Left kidney (tissue), 8 donors: Measurements from ENCODE around the gene CCL4. TPM values are rescaled to one million over a fixed set of nuclear protein-coding genes. Genes with fewer than 3 reads are reported as not detected.
"Not testable (repeated sequence)": the region's sequence is repeated elsewhere in the genome, so short reads cannot be mapped to it uniquely, and the experiment has no call there.

Source experiments
- DNase-seq: peaks from one replicate; pipeline ENCODE4 v3.0.0-alpha.2; 2013
- long read RNA-seq, 8 donors: transcript quantifications; one replicate each; lab custom pipeline, GENCODE V29; 2026
- polyA plus RNA-seq: library from polyadenylated mRNA; unstranded; fragments of 120-200 nt; gene quantifications from one replicate; pipeline ENCODE4 v1.2.1, GENCODE V29; 2013; ENCODE audit not compliant: insufficient read length

CCL4 gene
- polyA plus RNA-seq, result 1.7 TPM
- long read RNA-seq, donor 1, partial matches to known transcripts, result 0 of 1 reads
- long read RNA-seq, donor 1, other reads (novel, unspliced or antisense), result 0 of 1 reads
- long read RNA-seq, donor 2, result 0 reads
- long read RNA-seq, donor 3, result 0 reads
- long read RNA-seq, donor 4, partial matches to known transcripts, result 0 of 1 reads
- long read RNA-seq, donor 4, other reads (novel, unspliced or antisense), result 0 of 1 reads
- long read RNA-seq, donor 5, partial matches to known transcripts, result 0 of 2 reads
- long read RNA-seq, donor 5, other reads (novel, unspliced or antisense), result 0 of 2 reads
- long read RNA-seq, donor 6, result 0 reads
- long read RNA-seq, donor 7, partial matches to known transcripts, result 0 of 1 reads
- long read RNA-seq, donor 7, other reads (novel, unspliced or antisense), result 0 of 1 reads
- long read RNA-seq, donor 8, result 0 reads

- not testable (repeated sequence) for DNase-seq
Measured at GRCh38 chr17:36103401-36103975, at the start of gene CCL4. TSS of gene CCL4 (plus strand) at chr17:36103827. CDS start at chr17:36103906, 79 bp downstream.

GRCh38 chr17:36055171-36055570 is 48.5 kb upstream of the CCL4 start:
- no peak for DNase-seq

- DNase-seq, result no peak
Measured at GRCh38 chr17:36055921-36056520, 47.6 kb upstream of the CCL4 start.

- no peak for DNase-seq
Measured at GRCh38 chr17:36057911-36058310, 45.7 kb upstream of the CCL4 start.

GRCh38 chr17:36059406-36059805 is 44.2 kb upstream of the CCL4 start:
- DNase-seq, result no peak

- DNase-seq, result no peak
Measured at GRCh38 chr17:36060816-36061215, 42.8 kb upstream of the CCL4 start.

- DNase-seq, result no peak
Measured at GRCh38 chr17:36063786-36064541, 39.7 kb upstream of the CCL4 start, which contains the start of gene CCL18. TSS of gene CCL18 (plus strand) at chr17:36064272. CDS start at chr17:36064343, 71 bp downstream.

GRCh38 chr17:36066365-36066985 is 37.2 kb upstream of the CCL4 start:
- DNase-seq, result no peak

GRCh38 chr17:36068524-36068923 is 35.1 kb upstream of the CCL4 start:
- DNase-seq, result no peak

- no peak for DNase-seq
Measured at GRCh38 chr17:36069136-36069535, 34.5 kb upstream of the CCL4 start.

- DNase-seq, result no peak
Measured at GRCh38 chr17:36070427-36070826, 33.2 kb upstream of the CCL4 start.

- DNase-seq, result no peak
Measured at GRCh38 chr17:36071751-36072150, 31.9 kb upstream of the CCL4 start.

GRCh38 chr17:36072431-36073121 is 31.1 kb upstream of the CCL4 start:
- DNase-seq, result peak; percentile 34

GRCh38 chr17:36074365-36074764 is 29.3 kb upstream of the CCL4 start:
- no peak for DNase-seq

GRCh38 chr17:36081681-36082471 is 21.8 kb upstream of the CCL4 start:
- not testable (repeated sequence) for DNase-seq

- DNase-seq, result not testable (repeated sequence)
Measured at GRCh38 chr17:36082482-36083120, 21.0 kb upstream of the CCL4 start.

GRCh38 chr17:36083691-36084090 is 19.9 kb upstream of the CCL4 start:
- DNase-seq, result not testable (repeated sequence)

- no peak for DNase-seq
Measured at GRCh38 chr17:36085765-36086164, 17.9 kb upstream of the CCL4 start.

- no peak for DNase-seq
Measured at GRCh38 chr17:36086791-36087190, 16.8 kb upstream of the CCL4 start.

- DNase-seq, result not testable (repeated sequence)
Measured at GRCh38 chr17:36087471-36087870, 16.2 kb upstream of the CCL4 start.
